GM13976 (cell line): ENCODE results near the gene ZNF90.
A peak's percentile ranks its signal among the peaks of the same experiment; 100 is the strongest.
"Not testable (repeated sequence)": the region's sequence is repeated elsewhere in the genome, so short reads cannot be mapped to it uniquely, and the experiment has no call there.

Experiments used
- DNase-seq: peaks from one replicate; pipeline ENCODE4 v3.0.0; 2012; ENCODE audit warnings: low spot score
- CTCF ChIP-seq: IDR thresholded peaks from 2 replicates; pipeline ENCODE4 v1.5.1; 2012; ENCODE audit warnings: borderline replicate concordance, mild to moderate bottlenecking; ENCODE audit not compliant: insufficient read depth; ENCODE audit errors: extremely low read depth, missing control alignments, control extremely low read depth
- in situ Hi-C: fragments of 300-500 bp; cut with MboI; formaldehyde crosslinking; loops from one replicate; pipeline ENCODE4 v1.12.0; 2022; ENCODE audit warnings: low sequenced_read_pairs, mixed read lengths, inconsistent platforms; ENCODE audit not compliant: unreplicated experiment

The ZNF90 gene

GRCh38 chr19:20051841-20052768, 25.7 kb upstream of the ZNF90 start:
- no peak for TF ChIP-seq CTCF
- DNase-seq: peak; percentile 73
- in situ Hi-C loops: no loop called here

GRCh38 chr19:20058738-20059137, 19.1 kb upstream of the ZNF90 start:
- in situ Hi-C loops, DNase-seq: not testable (repeated sequence)

GRCh38 chr19:20060282-20060681, 17.5 kb upstream of the ZNF90 start:
- in situ Hi-C loops: no loop called here
- TF ChIP-seq CTCF: no peak
- no peak for DNase-seq

- DNase-seq: no peak
- no peak for TF ChIP-seq CTCF
- in situ Hi-C loops: no loop called here
Observed at GRCh38 chr19:20066861-20067260, 10.9 kb upstream of the ZNF90 start.

GRCh38 chr19:20067943-20068342, 9.9 kb upstream of the ZNF90 start:
- in situ Hi-C loops: no loop called here
- TF ChIP-seq CTCF: no peak

GRCh38 chr19:20068559-20068958, 9.2 kb upstream of the ZNF90 start:
- in situ Hi-C loops, DNase-seq: not testable (repeated sequence)

More at GRCh38 chr19:20067943-20068342, 9.9 kb upstream of the ZNF90 start:
- no peak for DNase-seq

GRCh38 chr19:20070691-20071090, 7.1 kb upstream of the ZNF90 start:
- TF ChIP-seq CTCF: no peak
- in situ Hi-C loops: no loop called here
- DNase-seq: no peak
